Neural cell (in vitro differentiated cells): ENCODE results near the gene SPDYE4. TPM values are rescaled to one million over a fixed set of nuclear protein-coding genes. Genes with fewer than 3 reads are reported as not detected.

ENCODE experiments used
- H2AFZ ChIP-seq: fragments of 200-600, 300-800 bp; sonication (generic), shearing (Covaris generic); 2 replicates; pipeline ENCODE4 v1.6.0; 2014; ENCODE audit warnings: low read depth, mild to moderate bottlenecking, antibody characterized with exemption, low read length, moderate library complexity
- H3F3A ChIP-seq: fragments of 200-600 bp; shearing (Covaris generic); 2 replicates; pipeline ENCODE4 v1.6.1; 2016; ENCODE audit warnings: mild to moderate bottlenecking, moderate library complexity, mixed read lengths, antibody characterized with exemption, low read length; ENCODE audit not compliant: insufficient read depth, poor library complexity, severe bottlenecking
- H3K27ac ChIP-seq: fragments of 200-600, 300-800 bp; sonication (generic), shearing (Covaris generic); 2 replicates; pipeline ENCODE4 v1.5.1; 2014; ENCODE audit warnings: mild to moderate bottlenecking, low read length, moderate library complexity
- H3K27me3 ChIP-seq: fragments of 300-800, 200-600 bp; sonication (generic), shearing (Covaris generic); 2 replicates; pipeline ENCODE4 v1.6.0; 2014; ENCODE audit warnings: mild to moderate bottlenecking, low read depth, low read length, moderate library complexity; ENCODE audit not compliant: insufficient read depth
- H3K36me3 ChIP-seq: fragments of 300-800, 200-600 bp; sonication (generic), shearing (Covaris generic); 2 replicates; pipeline ENCODE4 v1.5.1; 2014; ENCODE audit warnings: mild to moderate bottlenecking, antibody characterized with exemption, low read length, moderate library complexity; ENCODE audit not compliant: insufficient read depth
- H3K4me2 ChIP-seq: fragments of 300-800, 200-600 bp; sonication (generic), shearing (Covaris generic); 2 replicates; pipeline ENCODE4 v1.6.0; 2014; ENCODE audit warnings: mild to moderate bottlenecking, low read length
- H3K4me3 ChIP-seq: fragments of 300-800, 200-600 bp; sonication (generic), shearing (Covaris generic); 2 replicates; pipeline ENCODE4 v1.5.1; 2014; ENCODE audit warnings: mild to moderate bottlenecking, low read length, moderate library complexity
- H3K79me2 ChIP-seq: fragments of 200-600 bp; shearing (Covaris generic); replicated peaks from 2 replicates; pipeline ENCODE4 v1.6.0; 2014; ENCODE audit warnings: mild to moderate bottlenecking, low read length, moderate library complexity; ENCODE audit not compliant: insufficient read depth
- H3K9ac ChIP-seq: fragments of 300-800, 200-600 bp; sonication (generic), shearing (Covaris generic); 2 replicates; pipeline ENCODE4 v1.6.1; 2016; ENCODE audit warnings: mild to moderate bottlenecking, low read length, mixed read lengths
- H3K9me2 ChIP-seq: fragments of 200-600 bp; shearing (Covaris generic); 2 replicates; pipeline ENCODE4 v1.6.1; 2016; ENCODE audit warnings: mild to moderate bottlenecking, low read length, mixed read lengths; ENCODE audit not compliant: insufficient read depth
- H3K9me3 ChIP-seq: fragments of 200-600, 300-800 bp; sonication (generic), shearing (Covaris generic); 2 replicates; pipeline ENCODE4 v1.6.1; 2016; ENCODE audit warnings: mild to moderate bottlenecking, mixed run types, low read length, moderate library complexity, mixed read lengths
- H4K20me1 ChIP-seq: fragments of 200-600 bp; shearing (Covaris generic); 2 replicates; pipeline ENCODE4 v1.6.1; 2016; ENCODE audit warnings: mild to moderate bottlenecking, mixed run types; ENCODE audit not compliant: insufficient read depth
- CTCF ChIP-seq: fragments of 450-650 bp; IDR thresholded peaks from 2 replicates; pipeline ENCODE4 v1.5.1; 2014; ENCODE audit warnings: antibody characterized with exemption, mild to moderate bottlenecking, moderate library complexity; ENCODE audit not compliant: poor library complexity, severe bottlenecking
- EP300 ChIP-seq: fragments of 450-650 bp; conservative IDR thresholded peaks from 2 replicates; pipeline ENCODE4 v1.6.1; 2014; ENCODE audit warnings: antibody characterized with exemption, mild to moderate bottlenecking, moderate library complexity; ENCODE audit not compliant: poor library complexity, severe bottlenecking
- EZH2 ChIP-seq: fragments of 200-600, 300-800 bp; shearing (Covaris generic), sonication (generic); IDR thresholded peaks from 2 replicates; pipeline ENCODE4 v1.6.1; 2014; ENCODE audit warnings: antibody characterized with exemption, low read length, borderline replicate concordance, mild to moderate bottlenecking; ENCODE audit not compliant: insufficient read depth, poor library complexity, severe bottlenecking
- MXI1 ChIP-seq: fragments of 450-650 bp; conservative IDR thresholded peaks from 2 replicates; pipeline ENCODE4 v1.6.1; 2014; ENCODE audit warnings: antibody characterized with exemption, mild to moderate bottlenecking; ENCODE audit not compliant: poor library complexity, severe bottlenecking
- POLR2AphosphoS5 ChIP-seq: IDR thresholded peaks from 2 replicates; pipeline ENCODE4 v1.6.1; 2012
- RAD21 ChIP-seq: fragments of 450-650 bp; conservative IDR thresholded peaks from 2 replicates; pipeline ENCODE4 v1.6.1; 2014; ENCODE audit warnings: antibody characterized with exemption, mild to moderate bottlenecking, moderate library complexity
- REST ChIP-seq: IDR thresholded peaks from 2 replicates; pipeline ENCODE4 v1.6.1; 2012; ENCODE audit warnings: borderline replicate concordance
- SMC3 ChIP-seq: fragments of 450-650 bp; conservative IDR thresholded peaks from 2 replicates; pipeline ENCODE4 v1.6.1; 2014; ENCODE audit warnings: antibody characterized with exemption, mild to moderate bottlenecking, moderate library complexity; ENCODE audit not compliant: poor library complexity
- TAF1 ChIP-seq: IDR thresholded peaks from 2 replicates; pipeline ENCODE4 v1.6.1; 2012; ENCODE audit warnings: low read depth
- polyA plus RNA-seq: library from polyadenylated mRNA; depleted of rRNA; stranded (reverse); fragments of >200 nt; gene quantifications from 2 replicates; pipeline ENCODE4 v1.2.3, GENCODE V29; 2014

The SPDYE4 gene
- polyA plus RNA-seq, 1 donor from 2014 or later = not detected

GRCh38 chr17:8755590-8756255, 2.6 kb downstream of the SPDYE4 start:
- Histone ChIP-seq H3K36me3 (no peaks in the 10 kb centered on the region), H4K20me1 (no peaks in the 10 kb centered on the region), H2AFZ (no peak overlapping the region), H3K27me3 (no peaks in the 10 kb centered on the region), H3K4me2 (no peak overlapping the region), H3K4me3 (no peak overlapping the region), H3K9ac (no peak overlapping the region), H3K9me2 (no peaks in the 10 kb centered on the region), H3K27ac (no peak overlapping the region), H3K79me2 (no peaks in the 10 kb centered on the region), H3F3A (no peaks in the 10 kb centered on the region), H3K9me3 (no peaks in the 10 kb centered on the region)
- no peak for TF ChIP-seq SMC3
- TF ChIP-seq CTCF = no peak
- no peak for TF ChIP-seq TAF1
- TF ChIP-seq REST = no peak
- no peak for TF ChIP-seq EP300
- TF ChIP-seq RAD21 = no peak
- no peak for TF ChIP-seq POLR2AphosphoS5
- TF ChIP-seq EZH2 = no peak
- no peak for TF ChIP-seq MXI1

GRCh38 chr17:8754890-8755289, 3.5 kb downstream of the SPDYE4 start:
- H3K4me2 ChIP-seq = no peak overlapping the region
- H3K36me3 ChIP-seq = no peaks in the 10 kb centered on the region

More at GRCh38 chr17:8754890-8755289, 3.5 kb downstream of the SPDYE4 start:
- no peak overlapping the region for H2AFZ ChIP-seq
- H3K27me3 ChIP-seq = no peaks in the 10 kb centered on the region
- no peaks in the 10 kb centered on the region for H3K9me3 ChIP-seq
- no peaks in the 10 kb centered on the region for H4K20me1 ChIP-seq
- no peak overlapping the region for H3K4me3 ChIP-seq
- H3K27ac ChIP-seq = no peak overlapping the region
- no peaks in the 10 kb centered on the region for H3F3A ChIP-seq
- H3K79me2 ChIP-seq = no peaks in the 10 kb centered on the region
- no peaks in the 10 kb centered on the region for H3K9me2 ChIP-seq
- H3K9ac ChIP-seq = no peak overlapping the region
- TF ChIP-seq RAD21 (no peak), CTCF (no peak), EZH2 (no peak), POLR2AphosphoS5 (no peak), REST (no peak), EP300 (no peak), SMC3 (no peak), MXI1 (no peak)
